ENCODE data around the gene KNCN. TPM values are rescaled to one million over a fixed set of nuclear protein-coding genes. Genes with fewer than 3 reads are reported as not detected.

KNCN gene
- total RNA-seq, 1 experiment from 2014 or later: not detected

DNA sequence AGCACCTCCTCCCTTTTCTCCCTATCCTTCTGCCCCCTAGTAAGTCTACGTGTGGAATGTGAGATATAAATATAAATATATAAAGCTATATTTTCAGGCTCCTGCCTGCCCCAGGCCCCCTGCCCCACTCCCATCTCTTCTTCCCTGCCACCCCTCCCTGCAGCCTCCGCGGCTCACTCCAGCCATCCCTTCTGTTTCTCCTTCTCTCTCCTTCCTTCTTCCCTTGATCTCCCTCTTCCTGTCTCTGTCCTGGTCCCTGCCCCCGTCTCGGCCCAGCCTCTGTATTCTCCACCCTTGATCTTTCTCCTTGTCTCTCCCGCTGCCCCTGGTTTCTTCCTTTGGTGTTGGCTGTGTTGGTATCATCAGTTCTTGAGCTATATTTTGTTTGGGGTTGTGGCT, 38.7 kb downstream of the KNCN start (continued):
- no peak for TF ChIP-seq ZNF396 (CRISPR knock-in tag; IDR thresholded peaks at IDR 0.05; ENCODE audit: borderline replicate concordance)
- TF ChIP-seq, protein P1, sequence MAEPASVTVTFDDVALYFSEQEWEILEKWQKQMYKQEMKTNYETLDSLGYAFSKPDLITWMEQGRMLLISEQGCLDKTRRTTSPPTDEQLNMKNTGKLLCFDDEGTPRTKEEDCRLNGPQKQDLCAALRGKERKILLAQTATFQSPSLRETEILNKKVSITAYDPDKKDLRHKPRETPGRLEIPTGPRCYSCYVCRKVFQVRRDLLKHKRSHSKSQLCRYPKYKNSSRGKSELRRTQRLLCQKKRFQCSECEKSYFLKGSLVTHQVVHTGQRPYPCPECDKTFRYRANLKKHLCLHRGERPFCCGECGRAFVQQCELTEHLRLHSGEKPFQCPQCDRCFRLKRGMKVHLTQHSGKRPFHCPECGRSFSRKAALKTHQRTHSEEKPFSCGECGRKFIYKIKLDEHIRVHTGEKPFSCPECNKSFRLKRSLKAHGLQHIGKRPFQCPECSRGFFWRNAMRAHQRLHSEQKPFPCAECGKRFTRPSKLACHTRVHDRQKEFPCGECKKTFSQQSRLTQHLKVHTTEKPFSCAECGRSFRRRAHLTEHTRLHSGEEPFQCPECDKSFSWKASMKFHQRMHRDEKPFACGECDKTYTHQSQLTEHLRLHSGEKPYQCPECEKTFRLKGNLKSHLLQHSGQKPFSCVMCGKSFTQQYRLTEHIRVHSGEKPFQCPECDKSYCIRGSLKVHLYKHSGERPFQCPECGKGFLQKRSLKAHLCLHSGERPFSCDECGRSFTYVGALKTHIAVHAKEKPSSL (CRISPR knock-in tag; conservative IDR thresholded peaks at IDR 0.05): no peak
- no peak for TF ChIP-seq ZMAT4 (CRISPR knock-in tag; IDR thresholded peaks at IDR 0.05)
- no peak for TF ChIP-seq JUN (CRISPR knock-in tag; IDR thresholded peaks at IDR 0.05)

DNA sequence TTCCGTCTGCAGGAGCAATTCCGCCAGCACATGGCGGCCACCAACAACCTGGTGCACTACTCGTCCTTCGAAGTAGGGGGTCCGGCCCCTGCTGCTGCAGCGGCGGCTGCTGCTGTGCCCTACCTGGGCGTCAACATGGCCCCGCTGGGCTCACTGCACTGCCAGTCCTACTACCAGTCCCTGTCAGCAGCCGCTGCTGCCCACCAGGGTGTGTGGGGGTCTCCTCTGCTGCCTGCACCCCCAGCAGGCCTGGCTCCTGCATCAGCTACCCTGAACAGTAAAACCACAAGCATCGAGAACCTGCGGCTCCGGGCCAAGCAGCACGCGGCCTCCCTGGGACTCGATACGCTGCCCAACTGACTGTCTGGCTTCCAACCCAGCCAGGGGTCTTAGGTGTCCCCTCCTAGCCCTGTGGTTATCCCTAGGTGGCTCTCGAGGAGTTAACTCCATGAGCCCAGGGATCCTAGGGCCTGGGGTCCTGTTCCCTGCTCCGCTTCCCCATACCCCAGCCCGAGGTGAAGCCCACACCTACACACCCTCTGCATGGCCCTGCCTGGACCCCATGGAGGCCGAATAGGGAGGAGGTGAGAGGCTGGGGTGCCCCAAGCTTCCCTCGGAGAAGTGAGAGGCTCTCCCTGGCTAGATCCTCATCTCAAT, 39.2 kb downstream of the KNCN start:
- no peaks in the 10 kb centered on the region for H3K9me3 Mint-ChIP-seq
- H3K4me3 Mint-ChIP-seq: no peak overlapping the region
- TF ChIP-seq NFE2L1 (CRISPR knock-in tag; IDR thresholded peaks at IDR 0.05): no peak
- TF ChIP-seq ZNF281 (CRISPR knock-in tag; IDR thresholded peaks at IDR 0.05): no peak
- no peak for TF ChIP-seq ZBTB21 (CRISPR knock-in tag; IDR thresholded peaks at IDR 0.05; ENCODE audit: borderline replicate concordance)
- TF ChIP-seq CREB1 (CRISPR knock-in tag; IDR thresholded peaks at IDR 0.05): no peak
- TF ChIP-seq RORB (CRISPR knock-in tag; IDR thresholded peaks at IDR 0.05): no peak
- TF ChIP-seq JAZF1 (CRISPR knock-in tag; IDR thresholded peaks at IDR 0.05): no peak
- TF ChIP-seq FOXJ3 (CRISPR knock-in tag; IDR thresholded peaks at IDR 0.05; ENCODE audit: borderline replicate concordance): no peak
- TF ChIP-seq AR (CRISPR knock-in tag; IDR thresholded peaks at IDR 0.05): no peak
- no peak for TF ChIP-seq ZNF396 (CRISPR knock-in tag; IDR thresholded peaks at IDR 0.05; ENCODE audit: borderline replicate concordance)
- peaks cover 37% of the 10 kb centered on the region for H3K27me3 Mint-ChIP-seq (ENCODE audit: low read depth)
- H3K36me3 Mint-ChIP-seq: no peaks in the 10 kb centered on the region
- DNase-seq (ENCODE audit: low spot score) (no peak), ATAC-seq (no peak)
- ChIA-PET POLR2A (no interaction called here), CTCF (interaction anchor here (0.6 to 2.3 kb wide), 8 partner anchors 13 to 66 kb away, joined by 3 to 13 read pairs (median 4); partner anchors contain the start of gene DMBX1)
- H3K4me1 Mint-ChIP-seq: peaks cover 41% of the 10 kb centered on the region
- no peak overlapping the region for H3K27ac Mint-ChIP-seq

DNA sequence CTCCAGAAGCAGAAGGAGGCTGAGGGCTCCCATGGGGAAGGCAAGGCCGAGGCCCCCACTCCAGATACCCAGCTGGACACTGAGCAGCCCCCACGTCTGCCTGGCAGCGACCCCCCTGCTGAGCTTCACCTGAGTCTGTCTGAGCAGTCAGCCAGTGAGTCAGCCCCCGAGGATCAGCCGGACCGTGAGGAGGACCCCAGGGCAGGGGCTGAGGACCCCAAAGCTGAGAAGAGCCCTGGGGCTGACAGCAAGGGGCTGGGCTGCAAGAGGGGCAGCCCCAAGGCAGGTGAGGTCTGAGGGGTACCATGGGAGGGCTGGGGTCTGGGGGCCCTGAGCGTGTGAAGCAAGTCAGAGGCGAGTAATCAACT, 40.5 kb downstream of the KNCN start:
- ATAC-seq (no peak), DNase-seq (ENCODE audit: low spot score) (no peak)
- POLR2A ChIA-PET: interaction anchor here (0.6 kb wide), 2 partner anchors 40 to 219 kb away, joined by 3 to 4 read pairs; no protein-coding TSS in a partner anchor
- no peak overlapping the region for H3K27ac Mint-ChIP-seq
- no peak overlapping the region for H3K4me3 Mint-ChIP-seq
- H3K27me3 Mint-ChIP-seq (ENCODE audit: low read depth): peaks cover 28% of the 10 kb centered on the region
- H3K4me1 Mint-ChIP-seq: peaks cover 33% of the 10 kb centered on the region
- CTCF ChIA-PET: interaction anchor here (1.1 to 1.5 kb wide), 4 partner anchors 22 to 64 kb away, joined by 3 to 5 read pairs (median 4); a partner anchor contains a TSS
- no peaks in the 10 kb centered on the region for H3K36me3 Mint-ChIP-seq
- H3K9me3 Mint-ChIP-seq: no peaks in the 10 kb centered on the region
- TF ChIP-seq, protein P2, sequence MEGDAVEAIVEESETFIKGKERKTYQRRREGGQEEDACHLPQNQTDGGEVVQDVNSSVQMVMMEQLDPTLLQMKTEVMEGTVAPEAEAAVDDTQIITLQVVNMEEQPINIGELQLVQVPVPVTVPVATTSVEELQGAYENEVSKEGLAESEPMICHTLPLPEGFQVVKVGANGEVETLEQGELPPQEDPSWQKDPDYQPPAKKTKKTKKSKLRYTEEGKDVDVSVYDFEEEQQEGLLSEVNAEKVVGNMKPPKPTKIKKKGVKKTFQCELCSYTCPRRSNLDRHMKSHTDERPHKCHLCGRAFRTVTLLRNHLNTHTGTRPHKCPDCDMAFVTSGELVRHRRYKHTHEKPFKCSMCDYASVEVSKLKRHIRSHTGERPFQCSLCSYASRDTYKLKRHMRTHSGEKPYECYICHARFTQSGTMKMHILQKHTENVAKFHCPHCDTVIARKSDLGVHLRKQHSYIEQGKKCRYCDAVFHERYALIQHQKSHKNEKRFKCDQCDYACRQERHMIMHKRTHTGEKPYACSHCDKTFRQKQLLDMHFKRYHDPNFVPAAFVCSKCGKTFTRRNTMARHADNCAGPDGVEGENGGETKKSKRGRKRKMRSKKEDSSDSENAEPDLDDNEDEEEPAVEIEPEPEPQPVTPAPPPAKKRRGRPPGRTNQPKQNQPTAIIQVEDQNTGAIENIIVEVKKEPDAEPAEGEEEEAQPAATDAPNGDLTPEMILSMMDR (IDR thresholded peaks at IDR 0.05): no peak
- TF ChIP-seq GRHL2 (CRISPR knock-in tag; IDR thresholded peaks at IDR 0.05; ENCODE audit: insufficient replicate concordance, severe bottlenecking) (no peak), NR1H2 (CRISPR knock-in tag; IDR thresholded peaks at IDR 0.05) (no peak), ZNF317 (CRISPR knock-in tag; IDR thresholded peaks at IDR 0.05; ENCODE audit: borderline replicate concordance, low read depth) (no peak), TEAD4 (CRISPR knock-in tag; IDR thresholded peaks at IDR 0.05) (no peak), ATF1 (CRISPR knock-in tag; IDR thresholded peaks at IDR 0.05) (no peak)
- TF ChIP-seq, protein P3, sequence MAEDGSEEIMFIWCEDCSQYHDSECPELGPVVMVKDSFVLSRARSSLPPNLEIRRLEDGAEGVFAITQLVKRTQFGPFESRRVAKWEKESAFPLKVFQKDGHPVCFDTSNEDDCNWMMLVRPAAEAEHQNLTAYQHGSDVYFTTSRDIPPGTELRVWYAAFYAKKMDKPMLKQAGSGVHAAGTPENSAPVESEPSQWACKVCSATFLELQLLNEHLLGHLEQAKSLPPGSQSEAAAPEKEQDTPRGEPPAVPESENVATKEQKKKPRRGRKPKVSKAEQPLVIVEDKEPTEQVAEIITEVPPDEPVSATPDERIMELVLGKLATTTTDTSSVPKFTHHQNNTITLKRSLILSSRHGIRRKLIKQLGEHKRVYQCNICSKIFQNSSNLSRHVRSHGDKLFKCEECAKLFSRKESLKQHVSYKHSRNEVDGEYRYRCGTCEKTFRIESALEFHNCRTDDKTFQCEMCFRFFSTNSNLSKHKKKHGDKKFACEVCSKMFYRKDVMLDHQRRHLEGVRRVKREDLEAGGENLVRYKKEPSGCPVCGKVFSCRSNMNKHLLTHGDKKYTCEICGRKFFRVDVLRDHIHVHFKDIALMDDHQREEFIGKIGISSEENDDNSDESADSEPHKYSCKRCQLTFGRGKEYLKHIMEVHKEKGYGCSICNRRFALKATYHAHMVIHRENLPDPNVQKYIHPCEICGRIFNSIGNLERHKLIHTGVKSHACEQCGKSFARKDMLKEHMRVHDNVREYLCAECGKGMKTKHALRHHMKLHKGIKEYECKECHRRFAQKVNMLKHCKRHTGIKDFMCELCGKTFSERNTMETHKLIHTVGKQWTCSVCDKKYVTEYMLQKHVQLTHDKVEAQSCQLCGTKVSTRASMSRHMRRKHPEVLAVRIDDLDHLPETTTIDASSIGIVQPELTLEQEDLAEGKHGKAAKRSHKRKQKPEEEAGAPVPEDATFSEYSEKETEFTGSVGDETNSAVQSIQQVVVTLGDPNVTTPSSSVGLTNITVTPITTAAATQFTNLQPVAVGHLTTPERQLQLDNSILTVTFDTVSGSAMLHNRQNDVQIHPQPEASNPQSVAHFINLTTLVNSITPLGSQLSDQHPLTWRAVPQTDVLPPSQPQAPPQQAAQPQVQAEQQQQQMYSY (CRISPR knock-in tag; IDR thresholded peaks at IDR 0.05): no peak

All from WTC11 (cell line).